DMS79 (cell line): Measurements from ENCODE around the gene ZMIZ1.

Experiments
- DNase-seq: peaks from one replicate; lab custom pipeline; 2025; lab: John Stamatoyannopoulos, UW

Gene ZMIZ1

DNA sequence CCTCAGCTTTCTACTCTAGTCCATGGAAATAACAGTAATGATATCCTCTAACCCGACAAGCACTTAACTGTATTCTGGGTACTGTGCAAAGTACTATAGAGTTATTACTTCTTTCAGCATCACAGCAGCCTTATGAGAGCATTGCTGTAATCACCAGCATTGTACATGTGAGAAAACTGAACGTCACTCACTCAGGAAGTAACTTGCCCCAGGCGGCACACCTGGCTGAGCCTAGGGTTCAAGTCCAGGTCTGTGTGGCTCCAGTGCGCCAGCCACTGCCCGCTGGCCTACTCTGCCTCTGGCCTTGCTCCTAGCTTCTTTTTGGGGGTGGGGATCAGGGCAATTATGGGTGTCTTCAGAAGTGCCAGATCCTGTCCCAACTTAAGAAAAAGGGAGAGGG, 50.5 kb downstream of the ZMIZ1 start:
- DNase-seq, result no peak

DNA sequence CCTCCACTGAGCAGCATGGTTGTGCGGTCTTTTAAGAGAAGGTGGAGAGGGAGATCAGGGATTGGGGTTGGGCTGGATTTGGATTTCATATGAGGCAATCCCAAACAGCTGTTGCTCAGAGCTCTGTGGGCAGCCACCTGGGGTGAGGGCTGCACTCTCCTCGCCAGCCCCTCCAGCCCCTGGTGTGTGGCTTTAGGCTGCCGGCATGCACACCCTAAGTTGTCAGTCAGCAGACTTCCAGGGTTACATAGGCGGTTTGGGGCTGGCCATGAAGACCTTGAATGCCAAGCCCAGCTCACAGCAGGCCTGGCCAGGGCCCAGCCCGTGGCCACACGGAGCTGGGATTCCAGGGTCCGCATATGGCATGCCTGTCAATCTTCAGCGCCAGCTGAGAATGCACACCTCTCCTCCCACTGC, 54.8 kb downstream of the ZMIZ1 start:
- DNase-seq, result no peak

GRCh38 chr10:79124066-79124465, 55.3 kb downstream of the ZMIZ1 start:
- DNase-seq, result no peak

- no peak for DNase-seq
Observed at GRCh38 chr10:79125092-79125491, 56.3 kb downstream of the ZMIZ1 start.

- no peak for DNase-seq
Observed at GRCh38 chr10:79126351-79127080, 57.8 kb downstream of the ZMIZ1 start.

GRCh38 chr10:79127151-79127961, 58.6 kb downstream of the ZMIZ1 start:
- DNase-seq, result no peak

DNA sequence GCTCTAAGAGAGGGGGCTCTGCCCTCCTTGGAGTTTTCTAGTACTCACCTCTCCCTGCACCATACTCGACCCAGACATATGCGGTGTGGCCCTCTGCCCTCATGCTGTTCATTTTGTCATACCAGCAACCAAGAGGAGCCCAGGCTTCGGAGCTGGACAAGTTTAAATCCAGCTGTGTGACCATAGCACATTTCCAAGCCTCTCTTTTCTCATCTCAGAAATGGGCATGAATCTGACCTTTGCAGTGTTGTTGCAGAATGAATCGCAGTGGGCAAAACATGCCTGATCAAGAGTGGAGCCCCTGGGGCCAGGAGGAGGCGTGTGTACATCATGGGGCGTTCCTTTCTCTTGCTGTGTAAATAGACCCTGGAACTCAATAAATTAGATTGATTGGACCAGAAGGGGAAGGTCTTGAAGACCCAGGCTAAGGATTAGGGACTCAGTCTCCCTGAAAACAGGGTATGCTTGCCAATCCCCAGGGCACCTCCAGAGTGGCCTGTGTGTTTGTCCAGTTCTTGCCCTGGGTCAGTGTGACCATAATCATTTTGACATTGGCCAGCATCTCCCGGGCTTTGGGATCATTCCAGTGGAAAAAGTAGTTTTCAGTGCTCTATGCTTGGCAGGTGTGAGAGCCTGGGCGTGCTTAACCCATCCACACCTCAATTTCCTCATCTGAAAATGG, 59.6 kb downstream of the ZMIZ1 start:
- DNase-seq, result no peak

GRCh38 chr10:79128923-79129305, 60.1 kb downstream of the ZMIZ1 start:
- DNase-seq, result no peak

GRCh38 chr10:79129361-79129997, 60.7 kb downstream of the ZMIZ1 start:
- no peak for DNase-seq

DNA sequence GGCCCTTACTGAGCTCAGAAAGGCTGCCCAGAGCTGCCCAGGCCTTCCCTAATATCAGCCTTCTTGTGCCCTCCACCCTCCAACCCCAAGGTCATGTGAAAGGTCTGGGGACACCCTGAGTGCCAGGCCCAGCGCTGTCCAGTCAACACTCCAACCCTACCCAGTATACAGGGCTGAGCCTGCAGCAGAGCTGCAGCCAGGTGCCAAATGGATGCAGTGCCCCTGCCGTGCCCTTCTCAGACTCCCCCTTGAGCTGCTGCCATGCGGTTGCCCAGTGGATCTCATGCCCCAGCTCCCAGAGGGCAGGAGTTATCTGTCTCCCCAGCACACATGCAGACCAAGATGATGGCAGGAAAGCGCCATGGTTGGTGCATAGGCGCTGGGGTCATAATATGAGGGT, 61.5 kb downstream of the ZMIZ1 start:
- no peak for DNase-seq

DNA sequence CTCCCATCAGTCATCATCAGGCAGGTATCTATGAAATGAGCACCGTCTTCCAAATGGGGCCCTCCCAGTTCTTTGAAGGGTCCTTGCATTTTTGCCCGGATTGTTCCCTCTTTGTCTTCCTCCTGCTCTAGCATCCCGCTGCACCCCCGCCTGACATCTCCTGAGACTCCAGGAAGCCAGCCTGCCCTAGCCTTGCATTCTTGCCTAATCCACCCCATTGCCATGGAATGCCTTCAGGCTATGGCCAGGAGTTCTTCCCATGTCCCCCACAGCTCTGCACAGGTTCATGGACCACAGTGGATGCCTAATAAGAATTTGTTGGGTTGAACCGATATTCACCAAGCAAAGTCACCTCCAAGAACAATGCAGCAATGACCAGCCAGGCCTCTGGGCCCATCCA, 62.1 kb downstream of the ZMIZ1 start:
- DNase-seq, result no peak

- no peak for DNase-seq
Observed at GRCh38 chr10:79131836-79132631, 63.3 kb downstream of the ZMIZ1 start.

- DNase-seq, result no peak
Observed at GRCh38 chr10:79132681-79133381, 64.1 kb downstream of the ZMIZ1 start.

DNA sequence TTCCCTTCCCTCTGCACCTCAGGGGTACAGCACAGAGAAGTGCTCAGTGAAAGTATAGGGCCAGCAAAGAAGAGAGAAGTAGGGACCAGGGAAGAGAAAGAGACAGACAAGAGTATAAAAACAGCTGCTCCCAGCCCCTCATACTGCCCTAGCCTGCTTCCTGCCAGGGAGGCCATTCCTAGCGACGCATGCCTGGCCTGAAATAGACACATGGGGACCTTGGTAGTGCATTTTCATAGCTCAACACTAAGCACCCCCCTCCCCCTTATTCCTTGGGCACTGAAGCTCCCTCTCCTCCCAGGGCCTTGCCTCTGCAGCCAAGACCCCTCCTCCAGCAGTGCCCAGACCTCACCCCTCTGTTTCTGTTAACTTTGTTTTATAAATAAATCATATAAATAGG, 64.7 kb downstream of the ZMIZ1 start:
- no peak for DNase-seq

- DNase-seq, result no peak
Observed at GRCh38 chr10:79135790-79136189, 67.0 kb downstream of the ZMIZ1 start.

GRCh38 chr10:79136236-79137005, 67.7 kb downstream of the ZMIZ1 start:
- no peak for DNase-seq

GRCh38 chr10:79137300-79137756, 68.6 kb downstream of the ZMIZ1 start:
- no peak for DNase-seq

GRCh38 chr10:79137826-79138225, 69.1 kb downstream of the ZMIZ1 start:
- DNase-seq, result no peak

GRCh38 chr10:79138449-79139123, 69.8 kb downstream of the ZMIZ1 start:
- no peak for DNase-seq
